Esophagus muscularis mucosa (tissue), 4 donors: ENCODE results near the gene PSMB7. TPM values are rescaled to one million over a fixed set of nuclear protein-coding genes. Genes with fewer than 3 reads are reported as not detected.

ENCODE experiments used
- DNase-seq: peaks from one replicate; pipeline ENCODE4 v3.0.0-alpha.2; 2017; ENCODE audit errors: extremely low spot score
- H3K27ac ChIP-seq, 4 donors: fragments of 200-600 bp; sonication (generic); replicated peaks in 1 of 4; 1 replicate in 3 of 4; 2 replicates in 1 of 4; pipeline ENCODE4 v1.5.1; 2016 to 2019; ENCODE audit warnings: mild to moderate bottlenecking in 1 of 4
- H3K27me3 ChIP-seq, 4 donors: fragments of 200-600 bp; sonication (generic); one replicate each; pipeline versions ENCODE4 v1.5.1 to v1.6.0; 2016 to 2019
- H3K36me3 ChIP-seq, 4 donors: fragments of 200-600 bp; sonication (generic); one replicate each; pipeline ENCODE4 v1.5.1; 2016 to 2019
- H3K4me1 ChIP-seq, 4 donors: fragments of 200-600 bp; sonication (generic); one replicate each; pipeline ENCODE4 v1.5.1; 2016 to 2019
- H3K4me3 ChIP-seq, 4 donors: fragments of 200-600 bp; sonication (generic); 1 replicate in 2 of 4; 2 replicates in 2 of 4; pipeline ENCODE4 v1.5.1; 2016 to 2019; ENCODE audit warnings: mild to moderate bottlenecking in 4 of 4, moderate library complexity in 1 of 4
- H3K9me3 ChIP-seq, 4 donors: fragments of 200-600 bp; sonication (generic); 1 replicate in 3 of 4; 2 replicates in 1 of 4; pipeline ENCODE4 v1.5.1; 2016 to 2019
- CTCF ChIP-seq, 3 experiments: fragments of 200-600 bp in 2 of 3; fragments of 450-650 bp in 1 of 3; sonication (generic) in 2 of 3; IDR thresholded peaks; one replicate each; pipeline ENCODE4 v1.5.1; 2017 to 2019; ENCODE audit warnings: antibody characterized with exemption in 3 of 3, mild to moderate bottlenecking in 2 of 3, moderate library complexity in 1 of 3
- EP300 ChIP-seq: sonication (generic); formaldehyde crosslinking; IDR thresholded peaks from one replicate; pipeline ENCODE4 v1.6.1; 2017; ENCODE audit warnings: antibody characterized with exemption
- POLR2A ChIP-seq: fragments of 450-650 bp; IDR thresholded peaks from one replicate; pipeline ENCODE4 v1.6.1; 2017; ENCODE audit warnings: antibody characterized with exemption, moderate library complexity, mild to moderate bottlenecking, low read depth
- POLR2AphosphoS5 ChIP-seq, 2 donors: sonication (generic); formaldehyde crosslinking; IDR thresholded peaks; one replicate each; pipeline ENCODE4 v1.6.1; 2017; ENCODE audit warnings: antibody characterized with exemption in 2 of 2
- WGBS: methylation state at CpG from one replicate; pipeline ENCODE4 v1.1.5; 2018; 5-methylcytosine and 5-hydroxymethylcytosine counted together
- intact Hi-C: fragments of 100-400 bp; cut with DNase I; formaldehyde crosslinking; loops from one replicate; pipeline ENCODE4 v1.15.1; 2023
- total RNA-seq, 4 donors: library from RNA; depleted of rRNA; stranded (reverse); fragments of >200 nt; gene quantifications; one replicate each; pipeline versions ENCODE4 v1.1.0 to v1.2.1, GENCODE V29; 2016

The PSMB7 gene
- 100 to 1,000 TPM; 105 to 124 (median 113) TPM for total RNA-seq

DNA sequence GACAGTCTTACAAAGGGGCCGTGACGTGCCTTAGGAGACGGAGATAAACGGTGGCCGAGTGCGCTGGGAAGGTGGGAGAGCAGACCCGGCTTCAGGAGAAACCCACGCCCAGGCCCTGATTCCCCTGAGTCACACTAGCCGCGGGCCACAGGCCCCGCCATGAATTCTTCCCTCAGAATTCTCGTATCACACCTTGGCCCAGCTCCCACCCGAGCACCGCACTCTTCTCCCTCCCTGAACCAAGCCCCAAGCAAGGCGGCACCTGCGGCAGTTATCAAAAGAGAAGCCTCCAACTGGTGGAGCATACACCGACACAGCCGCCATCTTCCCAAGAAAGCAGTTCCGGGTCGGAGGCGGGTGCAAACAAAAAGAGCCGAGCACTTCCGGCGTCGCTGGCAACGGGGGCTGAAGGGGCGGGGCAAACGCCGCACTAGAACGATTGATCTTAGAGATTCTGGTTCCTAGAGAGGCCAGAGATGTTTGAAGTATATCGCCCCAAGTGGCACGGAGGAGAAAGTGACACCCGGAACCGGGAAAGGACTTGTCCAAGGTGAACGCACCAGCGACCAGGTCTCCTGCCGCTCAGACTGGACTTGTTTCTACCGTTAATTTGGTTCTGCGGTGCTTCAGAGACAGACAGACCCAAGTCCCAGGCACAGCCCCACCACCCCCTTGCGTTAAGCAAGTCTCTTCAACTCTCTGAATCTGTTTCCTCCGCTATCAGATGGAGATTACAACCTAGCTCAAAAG is at the start of gene PSMB7:
TSS of gene PSMB7 (minus strand) at position 341 of the 750 bp plus-strand sequence. CDS start at position 324, 17 bp downstream.
- DNase-seq: peak; percentile 99
- intact Hi-C loops: loop anchor here (10.0 kb wide), 1 partner anchor 1150 kb away; the partner anchor contains the start of gene STRBP
- peak within 1 kb of the TSS; percentile 42 to 76 (median 69) for H3K27ac ChIP-seq
- H3K4me3 ChIP-seq: peak within 1 kb of the TSS; percentile 78 to 89 (median 86)
- H3K27me3 ChIP-seq: no peaks in the 10 kb centered on the region
- peaks cover 36 to 38% (median 37%) of the 10 kb centered on the region in 4 donors for H3K36me3 ChIP-seq
- no peak for TF ChIP-seq EP300
- TF ChIP-seq POLR2AphosphoS5 (IDR thresholded peaks at IDR 0.05): peak; percentile 87 to 95
- TF ChIP-seq CTCF (IDR thresholded peaks at IDR 0.05): peak; percentile 93
- peak; percentile 60 for TF ChIP-seq POLR2A
- peaks cover 10 to 31% (median 23%) of the 10 kb centered on the region in 4 donors for H3K4me1 ChIP-seq
- no peaks in the 10 kb centered on the region for H3K9me3 ChIP-seq
- 13% methylated on average over 25 of the region's 41 CpGs for WGBS

DNA sequence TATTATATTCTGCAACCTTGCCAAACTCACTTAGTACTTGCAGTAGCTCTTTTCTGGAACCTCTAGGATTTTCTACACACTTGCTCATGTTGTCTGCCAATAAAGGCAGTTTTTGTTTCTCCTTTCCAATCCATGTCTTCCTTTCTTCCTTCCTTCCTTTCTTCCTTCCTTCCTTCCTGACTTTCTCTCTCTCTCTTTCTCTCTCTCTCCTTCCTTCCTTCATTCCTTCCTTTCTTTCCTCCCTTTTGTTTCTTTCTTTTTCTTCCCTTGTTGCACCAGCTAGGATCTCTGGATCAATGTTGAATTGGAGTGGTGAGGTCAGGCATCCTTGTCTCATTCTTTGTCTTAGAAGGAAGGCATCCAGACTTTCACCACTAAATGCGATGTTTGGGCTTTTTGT is 47.5 kb upstream of the PSMB7 start:
- H3K4me3 ChIP-seq: no peak overlapping the region
- H3K27ac ChIP-seq: no peak overlapping the region
- WGBS: 96% methylated on average over 1 of the region's 1 CpG
- peaks cover 0 to 10% (median 0%) of the 10 kb centered on the region in 4 donors for H3K9me3 ChIP-seq
- intact Hi-C loops: no loop called here
- TF ChIP-seq CTCF (IDR thresholded peaks at IDR 0.05) (no peak), EP300 (no peak), POLR2AphosphoS5 (IDR thresholded peaks at IDR 0.05) (no peak), POLR2A (no peak)
- H3K36me3 ChIP-seq: no peaks in the 10 kb centered on the region
- no peaks in the 10 kb centered on the region for H3K4me1 ChIP-seq
- DNase-seq: no peak
- peaks cover 0 to 22% (median 0%) of the 10 kb centered on the region in 4 donors for H3K27me3 ChIP-seq

- peaks cover 0 to 7% (median 0%) of the 10 kb centered on the region in 4 donors for H3K9me3 ChIP-seq
- no peaks in the 10 kb centered on the region for H3K36me3 ChIP-seq
- WGBS: 85% methylated on average over 9 of the region's 9 CpGs
- H3K27me3 ChIP-seq: peaks cover 0 to 25% (median 6%) of the 10 kb centered on the region in 4 donors
- intact Hi-C loops: no loop called here
- DNase-seq: no peak
- peaks cover 0 to 4% (median 2%) of the 10 kb centered on the region in 4 donors for H3K4me1 ChIP-seq
- H3K4me3 ChIP-seq: no peak overlapping the region
- TF ChIP-seq EP300: no peak
- TF ChIP-seq POLR2AphosphoS5 (IDR thresholded peaks at IDR 0.05): no peak
- no peak for TF ChIP-seq POLR2A
- TF ChIP-seq CTCF (IDR thresholded peaks at IDR 0.05): no peak
- H3K27ac ChIP-seq: no peak overlapping the region
These were observed 43.2 kb upstream of the PSMB7 start for GRCh38 chr9:124458441-124458840.

DNA sequence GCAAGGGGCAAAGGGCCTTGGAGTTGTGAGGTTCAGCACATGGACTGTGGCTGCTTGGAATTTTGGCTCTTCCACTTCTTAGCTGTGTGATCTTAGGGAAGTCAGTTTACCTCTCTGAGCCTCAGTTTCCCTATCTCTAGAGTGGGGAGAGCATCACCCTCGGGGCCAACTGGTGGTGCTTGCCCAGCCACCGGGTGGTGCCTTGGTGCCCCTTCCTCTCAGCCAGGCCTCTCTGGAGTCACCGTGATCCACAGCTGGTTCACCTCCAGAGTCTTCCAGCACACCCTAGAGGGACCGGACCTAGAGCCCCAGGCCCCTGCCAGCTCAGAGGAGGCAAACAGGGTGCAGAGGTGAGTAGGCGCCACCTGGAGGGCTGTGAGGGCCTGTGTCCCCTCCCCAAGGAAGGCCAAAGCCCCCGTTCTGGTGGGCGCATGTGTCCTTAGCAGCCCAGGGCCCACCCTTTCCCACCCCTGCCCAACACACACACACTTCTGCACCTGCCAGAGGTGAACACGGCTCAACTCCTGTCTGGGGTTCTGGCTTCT is 42.7 kb upstream of the PSMB7 start:
- peaks cover 0 to 30% (median 9%) of the 10 kb centered on the region in 4 donors for H3K27me3 ChIP-seq
- peaks cover 0 to 2% (median 0%) of the 10 kb centered on the region in 4 donors for H3K9me3 ChIP-seq
- TF ChIP-seq POLR2AphosphoS5 (IDR thresholded peaks at IDR 0.05): no peak
- TF ChIP-seq POLR2A: no peak
- no peak for TF ChIP-seq EP300
- TF ChIP-seq CTCF (IDR thresholded peaks at IDR 0.05): no peak
- H3K27ac ChIP-seq: no peak overlapping the region
- H3K36me3 ChIP-seq: no peaks in the 10 kb centered on the region
- peaks cover 0 to 9% (median 6%) of the 10 kb centered on the region in 4 donors for H3K4me1 ChIP-seq
- no CpG with 5 or more reads among the region's 8 CpGs for WGBS
- intact Hi-C loops: no loop called here
- H3K4me3 ChIP-seq: no peak overlapping the region
- no peak for DNase-seq
